ENCODE measurements around the gene TAS2R9. TPM values are rescaled to one million over a fixed set of nuclear protein-coding genes. Genes with fewer than 3 reads are reported as not detected.
"Not testable (repeated sequence)": the region's sequence is repeated elsewhere in the genome, so short reads cannot be mapped to it uniquely, and the experiment has no call there.

Gene TAS2R9
- not detected for total RNA-seq

- DNase-seq, result no peak
Observed at GRCh38 chr12:10810068-10810467, at the start of gene TAS2R9. Gene TAS2R9, minus strand, starts transcription at chr12:10810168. Its CDS starts 93 bp downstream, at chr12:10810075.

DNA sequence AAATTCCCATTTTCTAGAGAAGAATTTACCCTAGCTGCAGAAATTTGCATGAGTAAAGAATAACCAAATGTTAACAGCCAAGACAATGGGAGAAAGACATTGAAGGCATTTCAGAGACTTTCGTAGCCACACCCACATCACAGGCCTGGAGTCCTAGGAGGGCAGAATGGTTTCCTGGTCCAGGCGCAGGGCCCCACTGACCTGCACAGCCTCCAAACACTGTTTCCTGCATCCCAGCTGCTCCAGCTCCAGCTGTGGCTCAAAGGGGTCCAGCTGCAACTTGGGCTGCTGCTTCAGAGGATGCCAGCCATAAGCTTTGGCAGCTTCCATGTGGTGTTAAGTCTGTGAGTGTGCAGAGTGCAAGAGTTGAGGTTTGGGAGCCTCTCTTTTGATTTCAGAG, 45.8 kb upstream of the TAS2R9 start:
- DNase-seq, result no peak

DNA sequence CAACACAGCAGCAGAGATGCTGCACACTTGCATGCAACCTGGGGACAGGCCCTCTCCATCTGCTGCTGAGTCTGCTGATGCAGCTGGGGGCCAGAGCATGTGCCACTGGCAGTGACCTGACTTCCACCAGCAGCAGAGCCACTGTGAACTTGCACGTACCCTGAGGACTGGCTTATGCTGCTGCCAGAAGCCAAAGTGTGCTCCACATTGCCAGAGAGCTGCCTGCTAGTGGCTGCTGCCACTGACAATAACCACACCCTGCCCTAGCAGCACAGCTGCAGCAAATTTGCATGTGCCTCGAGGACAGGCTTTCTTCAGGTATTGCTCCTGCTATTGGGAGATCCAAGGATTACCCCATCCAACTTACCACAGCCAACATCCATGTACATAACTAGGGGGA, 43.8 kb upstream of the TAS2R9 start:
- no peak for DNase-seq

DNA sequence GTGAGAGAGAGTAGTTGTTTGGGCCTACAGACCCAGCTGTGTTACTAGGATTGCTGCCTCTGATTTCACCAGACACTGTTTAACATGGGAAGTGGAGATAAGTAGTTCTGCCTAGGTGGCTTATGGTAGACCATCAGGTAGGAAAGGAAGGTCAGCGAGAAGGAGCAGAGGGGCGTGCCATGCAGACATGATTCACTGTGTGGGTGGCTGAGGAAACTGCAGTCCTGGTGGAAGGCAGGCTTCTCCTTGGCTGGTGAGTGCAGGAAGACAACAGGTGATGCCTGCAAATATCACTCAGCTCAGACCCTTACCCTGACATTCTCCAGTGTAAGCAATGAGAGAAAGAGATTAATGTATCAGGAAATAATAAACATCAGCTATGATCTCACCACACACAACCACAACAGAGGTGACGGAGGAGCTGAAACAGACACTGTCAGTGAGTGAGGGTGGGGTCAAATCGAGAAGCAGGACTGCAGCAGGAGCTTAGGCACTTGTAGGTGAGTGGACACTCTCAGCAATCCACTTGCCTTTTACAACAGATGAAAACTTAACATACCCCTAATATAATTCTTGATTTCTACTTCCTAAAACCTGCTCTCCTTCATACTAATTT, 41.4 kb upstream of the TAS2R9 start:
- DNase-seq, result no peak

- no peak for DNase-seq
Observed at GRCh38 chr12:10849425-10849878, 39.5 kb upstream of the TAS2R9 start, which contains the start of gene PRR4. Gene PRR4, minus strand, starts transcription at chr12:10849475. Its CDS starts 38 bp downstream, at chr12:10849437.

DNA sequence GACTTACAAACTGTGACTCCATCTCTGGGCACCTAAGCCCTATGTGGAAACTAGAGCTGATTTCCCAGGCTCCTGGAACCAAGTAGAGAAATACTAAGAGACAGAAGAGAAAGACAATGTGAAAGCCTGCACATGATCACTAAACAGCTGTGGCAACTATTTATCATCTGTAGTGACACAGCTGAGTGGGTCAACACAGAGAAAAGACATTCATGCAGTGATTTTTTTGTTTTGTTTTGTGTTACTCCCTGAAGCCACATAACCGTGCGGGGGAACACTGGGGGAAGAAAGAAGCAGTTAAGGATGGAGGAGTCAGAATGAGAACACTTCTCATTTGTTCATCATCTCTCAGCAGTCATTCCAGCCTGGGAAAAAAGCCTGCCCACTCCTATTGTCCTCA, 37.8 kb upstream of the TAS2R9 start:
- DNase-seq, result no peak

- no peak for DNase-seq
Observed at GRCh38 chr12:10842862-10843261, 32.9 kb upstream of the TAS2R9 start.

DNA sequence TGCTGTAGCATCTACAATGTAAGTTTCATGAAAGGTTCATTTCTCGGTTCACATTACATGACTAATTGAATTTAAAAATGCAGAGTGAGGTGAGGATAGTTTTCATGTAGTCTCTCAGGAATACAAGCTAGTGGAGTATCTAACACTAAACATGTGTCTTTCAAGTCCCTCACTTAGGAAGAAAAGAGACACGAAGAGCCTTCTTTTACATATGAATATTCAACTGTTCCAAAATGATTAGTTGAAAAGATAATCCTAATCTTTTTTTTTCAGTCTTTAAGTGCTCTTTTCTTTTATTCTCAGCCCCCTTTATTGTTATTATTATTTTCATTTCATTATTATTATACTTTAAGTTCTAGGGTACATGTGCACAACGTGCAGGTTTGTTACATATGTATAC, 28.5 kb upstream of the TAS2R9 start:
- DNase-seq, result no peak

GRCh38 chr12:10829994-10830393, 20.0 kb upstream of the TAS2R9 start:
- no peak for DNase-seq

- DNase-seq, result no peak
Observed at GRCh38 chr12:10826258-10826657, 16.3 kb upstream of the TAS2R9 start, which contains the start of gene TAS2R10. Gene TAS2R10, minus strand, starts transcription at chr12:10826358. Its CDS starts 89 bp downstream, at chr12:10826269.

DNA sequence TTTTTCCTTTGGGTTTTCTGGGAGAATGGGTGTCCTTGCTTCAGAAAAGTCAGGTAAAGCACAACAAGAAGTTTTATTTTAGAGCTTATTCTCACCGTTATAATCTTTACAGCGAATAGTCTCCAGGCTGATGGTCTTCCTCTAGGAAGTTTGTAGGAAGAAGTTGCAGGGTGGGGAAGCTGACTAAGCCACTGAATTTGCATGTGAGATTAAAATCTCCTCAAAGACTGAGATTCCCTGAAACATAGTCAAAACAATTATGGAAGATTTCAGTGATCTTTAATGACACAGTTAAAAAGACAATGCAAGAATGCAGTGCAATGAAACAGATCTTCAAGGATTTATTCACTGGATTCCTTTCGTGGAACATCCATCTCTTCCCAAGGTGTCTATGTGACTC, 15.0 kb upstream of the TAS2R9 start:
- no peak for DNase-seq

- no peak for DNase-seq
Observed at GRCh38 chr12:10811883-10812536, 2.0 kb upstream of the TAS2R9 start.

DNA sequence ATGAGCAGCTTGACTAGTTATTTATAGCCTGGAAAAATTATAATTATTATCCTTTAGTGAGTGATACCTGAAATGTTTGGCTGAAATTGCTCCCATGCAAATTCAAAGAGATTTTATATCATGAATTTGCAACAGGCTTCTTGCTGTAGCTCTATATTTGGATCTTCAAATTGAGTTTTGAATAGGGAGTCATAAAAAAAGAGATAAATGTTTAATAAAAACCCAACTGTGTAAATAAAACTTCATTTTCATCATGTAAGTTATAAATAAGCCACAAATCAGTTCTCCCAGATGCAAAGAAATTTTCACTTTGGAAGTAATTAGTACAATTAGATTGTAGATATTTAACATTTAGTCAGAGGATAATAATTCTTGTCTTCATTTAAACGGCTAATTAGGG, 2.8 kb downstream of the TAS2R9 start, which contains the start of gene TAS2R8:
TSS of gene TAS2R8 (minus strand) at position 101 of the 400 bp plus-strand sequence. CDS start 306 bp downstream, outside the sequence.
- DNase-seq, result no peak

- no peak for DNase-seq
Observed at GRCh38 chr12:10802587-10802986, 7.4 kb downstream of the TAS2R9 start, which contains the start of gene TAS2R7. Gene TAS2R7, minus strand, starts transcription at chr12:10802627. Its CDS starts 57 bp downstream, at chr12:10802570.

DNA sequence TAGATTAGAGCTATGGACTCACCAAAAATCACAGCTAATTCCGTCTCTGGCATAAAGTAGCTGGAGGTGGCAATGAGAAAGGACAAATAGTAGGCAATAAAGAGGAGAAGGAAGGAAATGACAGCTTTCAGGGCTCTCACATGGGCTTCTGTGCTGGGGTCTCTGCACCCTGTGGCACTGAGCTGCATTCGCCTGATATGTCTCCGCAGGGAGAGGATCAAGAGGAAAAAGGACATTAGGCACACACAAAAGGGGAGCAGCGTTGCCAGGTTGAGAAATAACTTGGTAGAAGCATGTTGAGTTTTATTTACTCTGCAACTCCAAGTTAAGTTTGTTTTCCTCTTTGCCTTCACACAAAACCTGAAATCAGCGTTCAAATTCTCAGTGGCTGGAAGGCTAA, 8.2 kb downstream of the TAS2R9 start:
- DNase-seq, result no peak

GRCh38 chr12:10794222-10794621, 15.7 kb downstream of the TAS2R9 start:
- DNase-seq, result no peak

DNA sequence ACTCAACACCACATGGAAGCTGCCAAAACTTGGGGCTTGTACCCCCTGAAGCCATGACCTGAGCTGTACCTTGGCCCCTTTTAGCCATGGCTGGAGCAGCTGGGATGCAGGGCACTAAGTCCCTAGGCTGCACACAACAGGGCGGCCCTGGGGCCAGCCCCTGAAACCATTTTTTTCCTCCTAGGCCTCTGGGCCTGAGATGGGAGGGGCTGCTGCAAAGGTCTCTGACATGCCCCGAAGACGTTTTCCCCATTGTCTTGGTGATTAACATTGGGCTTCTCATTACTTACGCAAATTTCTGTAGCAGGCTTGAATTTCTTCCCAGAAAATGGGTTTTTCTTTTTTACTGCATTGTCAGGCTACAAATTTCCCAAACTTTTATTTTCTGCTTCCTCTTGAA, 18.2 kb downstream of the TAS2R9 start:
- not testable (repeated sequence) for DNase-seq

DNA sequence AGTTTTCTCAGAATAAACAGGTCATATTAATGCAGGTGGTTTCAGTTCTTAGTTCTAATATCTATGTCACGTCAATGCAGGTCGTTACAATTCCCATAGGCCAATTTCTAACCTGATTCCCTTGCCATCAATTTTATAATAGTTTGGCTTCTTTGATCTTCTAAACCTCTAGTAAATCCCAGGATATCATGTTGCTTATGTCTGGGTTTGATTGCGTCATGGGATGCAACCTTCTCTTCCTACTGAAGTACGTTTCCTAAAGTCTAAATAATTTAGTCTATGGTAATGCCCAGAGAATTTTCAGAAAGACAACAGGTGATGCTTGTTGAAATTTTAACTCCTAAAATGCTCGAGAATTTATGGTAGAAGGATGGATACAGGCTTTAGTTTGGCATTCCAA, 26.7 kb downstream of the TAS2R9 start:
- no peak for DNase-seq

GRCh38 chr12:10779103-10779502, 30.9 kb downstream of the TAS2R9 start:
- DNase-seq, result no peak

DNA sequence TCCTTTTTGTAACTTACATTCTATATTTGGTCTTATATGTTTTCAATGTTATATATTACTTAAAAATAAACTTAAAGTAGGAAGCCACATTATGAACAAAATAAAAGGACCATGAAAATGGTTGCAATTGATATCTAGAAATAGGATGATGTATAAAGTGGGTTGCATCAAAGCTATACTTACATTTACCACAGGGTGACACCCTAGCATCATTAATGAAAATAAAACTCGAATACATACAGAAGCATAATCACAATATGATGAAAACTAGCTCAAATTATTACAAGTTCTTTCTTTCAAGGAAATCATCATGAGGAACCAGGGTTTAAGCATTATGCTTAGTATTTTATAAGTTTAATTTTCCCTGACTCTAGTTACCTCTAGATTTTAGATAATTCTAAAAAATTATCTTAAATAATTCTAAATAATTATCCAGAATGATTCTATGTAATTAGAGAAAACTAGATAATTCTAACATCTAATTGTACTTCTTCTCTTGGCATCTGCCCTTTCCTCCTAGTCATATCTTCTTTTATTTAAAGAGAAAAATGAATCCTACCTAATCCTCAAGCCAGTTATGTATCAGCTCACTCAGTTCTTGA, 38.7 kb downstream of the TAS2R9 start:
- DNase-seq, result peak; percentile 2

GRCh38 chr12:10759657-10760056, 50.3 kb downstream of the TAS2R9 start:
- no peak for DNase-seq

Measured in skin of body (tissue), 2 donors.